Rectal smooth muscle tissue (tissue), 1 donor: ENCODE results near the gene ADAMTSL3.
A peak's percentile ranks its signal among the peaks of the same experiment; 100 is the strongest.

Source experiments
- H3K27ac ChIP-seq: one replicate; pipeline ENCODE4 v1.7.0; 2013; ENCODE audit warnings: low read depth, low read length, inconsistent platforms
- H3K27me3 ChIP-seq: one replicate; pipeline ENCODE4 v1.7.0; 2013; ENCODE audit warnings: low read length; ENCODE audit not compliant: control insufficient read depth, insufficient read depth
- H3K36me3 ChIP-seq: one replicate; pipeline ENCODE4 v1.7.0; 2013; ENCODE audit warnings: low read length; ENCODE audit not compliant: control insufficient read depth, insufficient read depth
- H3K4me1 ChIP-seq: one replicate; pipeline ENCODE4 v1.7.0; 2013; ENCODE audit warnings: low read length; ENCODE audit not compliant: control insufficient read depth, insufficient read depth
- H3K4me3 ChIP-seq: one replicate; pipeline ENCODE4 v1.7.0; 2013; ENCODE audit warnings: low read length
- H3K9ac ChIP-seq: one replicate; pipeline ENCODE4 v1.7.0; 2013; ENCODE audit warnings: low read length

Gene ADAMTSL3

GRCh38 chr15:83830381-83830780, 176.5 kb downstream of the ADAMTSL3 start:
- H3K27ac ChIP-seq, result no peak overlapping the region

GRCh38 chr15:83833569-83833968, 179.6 kb downstream of the ADAMTSL3 start:
- H3K36me3 ChIP-seq, result no peaks in the 10 kb centered on the region
- no peak overlapping the region for H3K4me3 ChIP-seq
- no peaks in the 10 kb centered on the region for H3K4me1 ChIP-seq
- H3K9ac ChIP-seq, result no peak overlapping the region
- no peaks in the 10 kb centered on the region for H3K27me3 ChIP-seq
- H3K27ac ChIP-seq, result no peak overlapping the region

More at GRCh38 chr15:83830381-83830780, 176.5 kb downstream of the ADAMTSL3 start:
- Histone ChIP-seq H3K36me3 (no peaks in the 10 kb centered on the region), H3K4me3 (no peak overlapping the region), H3K9ac (no peak overlapping the region), H3K4me1 (no peaks in the 10 kb centered on the region), H3K27me3 (no peaks in the 10 kb centered on the region)

DNA sequence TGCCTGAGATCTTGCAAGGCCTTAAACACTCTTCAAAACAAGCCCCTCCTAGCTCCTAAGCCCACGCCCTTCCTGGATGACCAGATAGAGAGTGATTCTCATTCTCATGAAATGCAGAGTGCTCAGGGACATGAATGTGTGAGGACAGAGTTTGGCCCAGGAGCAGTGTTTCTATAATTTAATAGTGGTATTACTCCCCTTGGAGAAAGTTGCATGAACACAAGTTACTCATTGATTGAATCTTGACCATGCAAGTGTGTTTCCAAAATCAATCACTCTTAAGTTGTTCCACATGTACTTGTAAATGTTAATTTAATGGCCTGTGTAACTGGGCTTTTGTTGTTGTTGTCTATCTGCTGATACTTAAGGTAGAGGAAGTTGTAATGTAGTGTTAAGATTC, 181.6 kb downstream of the ADAMTSL3 start:
- no peak overlapping the region for H3K4me3 ChIP-seq
- no peaks in the 10 kb centered on the region for H3K27me3 ChIP-seq
- H3K9ac ChIP-seq, result no peak overlapping the region
- no peaks in the 10 kb centered on the region for H3K36me3 ChIP-seq
- H3K27ac ChIP-seq, result no peak overlapping the region
- no peaks in the 10 kb centered on the region for H3K4me1 ChIP-seq

DNA sequence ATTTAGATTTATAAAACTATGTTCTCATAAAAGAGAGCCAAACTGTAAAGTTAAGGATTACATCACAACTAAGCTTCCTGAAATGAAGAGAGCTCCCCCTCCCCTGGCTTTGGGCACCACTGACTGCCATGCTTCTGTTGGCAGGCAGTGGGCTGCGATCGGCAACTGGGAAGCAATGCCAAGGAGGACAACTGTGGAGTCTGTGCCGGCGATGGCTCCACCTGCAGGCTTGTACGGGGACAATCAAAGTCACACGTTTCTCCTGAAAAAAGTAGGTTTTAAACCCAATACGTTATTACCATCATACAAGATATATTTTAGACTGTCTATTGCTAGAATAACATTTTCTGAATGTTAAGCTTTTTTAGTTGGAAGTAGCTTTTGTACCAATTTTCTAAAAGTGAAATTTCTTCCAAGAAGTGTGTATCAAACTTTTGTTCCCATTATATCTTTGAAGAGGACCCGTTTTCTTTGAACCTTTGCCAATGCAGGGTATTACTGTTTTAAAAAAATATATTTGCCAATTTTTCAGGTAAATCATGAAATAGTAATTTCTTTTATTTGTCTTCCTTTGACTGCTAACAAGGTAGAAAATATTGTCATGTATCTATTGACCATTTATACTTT, 184.1 kb downstream of the ADAMTSL3 start:
- Histone ChIP-seq H3K27me3 (no peaks in the 10 kb centered on the region), H3K36me3 (no peaks in the 10 kb centered on the region), H3K27ac (no peak overlapping the region), H3K4me3 (no peak overlapping the region), H3K4me1 (peaks cover 10% of the 10 kb centered on the region), H3K9ac (no peak overlapping the region)

GRCh38 chr15:83838763-83839162, 184.8 kb downstream of the ADAMTSL3 start:
- Histone ChIP-seq H3K4me1 (peaks cover 17% of the 10 kb centered on the region), H3K4me3 (no peak overlapping the region), H3K27ac (no peak overlapping the region), H3K9ac (no peak overlapping the region), H3K27me3 (no peaks in the 10 kb centered on the region), H3K36me3 (no peaks in the 10 kb centered on the region)

GRCh38 chr15:83842281-83842680, 188.4 kb downstream of the ADAMTSL3 start:
- Histone ChIP-seq H3K36me3 (no peaks in the 10 kb centered on the region), H3K27me3 (no peaks in the 10 kb centered on the region), H3K27ac (peak overlapping the region; percentile 68), H3K4me1 (peaks cover 30% of the 10 kb centered on the region), H3K4me3 (no peak overlapping the region), H3K9ac (no peak overlapping the region)

DNA sequence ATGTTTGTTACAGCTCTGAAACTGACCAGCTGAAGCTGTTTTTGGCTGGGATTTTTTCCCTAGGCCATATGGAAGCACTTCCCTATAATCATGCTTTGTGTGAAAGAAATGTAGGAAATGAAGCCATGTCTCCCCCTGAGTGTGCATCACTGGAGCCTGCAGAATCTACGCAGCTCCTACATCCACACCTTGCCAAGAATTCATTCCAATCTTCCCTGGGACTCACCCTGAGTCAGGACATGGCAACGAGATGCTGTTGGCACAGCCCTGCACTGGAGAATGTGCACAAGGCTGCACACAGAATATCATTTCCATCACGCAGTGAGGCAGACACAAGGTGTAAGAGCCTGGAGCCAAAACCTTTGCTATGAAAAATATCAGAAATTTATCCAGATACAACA, 189.5 kb downstream of the ADAMTSL3 start:
- Histone ChIP-seq H3K4me3 (no peak overlapping the region), H3K36me3 (no peaks in the 10 kb centered on the region), H3K27me3 (no peaks in the 10 kb centered on the region), H3K27ac (peak overlapping the region; percentile 68), H3K9ac (no peak overlapping the region), H3K4me1 (peaks cover 31% of the 10 kb centered on the region)

DNA sequence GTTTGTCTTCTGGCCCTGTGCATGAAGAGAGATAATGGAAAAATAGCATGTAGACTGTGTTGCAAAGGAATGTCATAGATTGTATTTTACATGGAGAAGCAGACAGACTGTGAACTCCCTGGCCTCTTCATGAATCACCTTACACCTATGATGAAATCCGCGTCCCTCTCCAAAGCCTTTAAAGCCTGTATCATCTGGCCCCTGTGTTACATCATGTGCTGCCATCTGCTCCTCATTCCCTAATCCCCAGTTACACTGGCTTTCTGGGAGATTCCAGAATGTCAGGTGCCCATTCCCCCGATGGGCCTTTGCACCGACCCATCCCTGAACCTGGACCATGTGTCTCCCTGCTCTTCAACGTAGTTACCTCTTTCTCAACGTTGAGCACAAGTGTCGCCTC, 190.8 kb downstream of the ADAMTSL3 start:
- Histone ChIP-seq H3K27ac (peak overlapping the region; percentile 68), H3K36me3 (no peaks in the 10 kb centered on the region), H3K27me3 (no peaks in the 10 kb centered on the region), H3K9ac (no peak overlapping the region), H3K4me3 (no peak overlapping the region), H3K4me1 (peaks cover 36% of the 10 kb centered on the region)

- Histone ChIP-seq H3K27ac (peak overlapping the region; percentile 56), H3K36me3 (no peaks in the 10 kb centered on the region), H3K4me3 (no peak overlapping the region), H3K27me3 (no peaks in the 10 kb centered on the region), H3K9ac (no peak overlapping the region), H3K4me1 (peaks cover 38% of the 10 kb centered on the region)
Observed at GRCh38 chr15:83845230-83845629, 191.3 kb downstream of the ADAMTSL3 start.

DNA sequence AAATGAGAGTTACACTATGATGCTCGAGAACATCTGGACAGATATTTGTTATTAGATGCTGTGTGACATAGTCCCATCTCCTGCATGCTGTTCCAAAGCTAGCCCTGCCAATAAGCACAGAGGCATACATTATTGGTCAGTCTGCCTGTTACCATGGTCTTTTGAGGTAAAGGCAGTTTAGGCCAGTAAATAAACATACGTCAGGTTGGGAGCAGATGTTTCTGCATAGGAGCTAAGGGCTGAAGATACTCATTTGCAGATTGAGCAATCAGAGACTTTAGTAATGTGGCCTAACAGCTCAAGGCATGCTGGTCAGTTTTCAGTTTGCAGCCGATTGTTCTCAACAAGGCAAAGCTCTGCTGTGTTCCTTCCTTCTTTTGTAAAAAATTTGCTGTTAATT, 192.9 kb downstream of the ADAMTSL3 start:
- no peaks in the 10 kb centered on the region for H3K36me3 ChIP-seq
- no peak overlapping the region for H3K9ac ChIP-seq
- no peaks in the 10 kb centered on the region for H3K27me3 ChIP-seq
- peaks cover 41% of the 10 kb centered on the region for H3K4me1 ChIP-seq
- no peak overlapping the region for H3K4me3 ChIP-seq
- peak overlapping the region; percentile 26 for H3K27ac ChIP-seq

DNA sequence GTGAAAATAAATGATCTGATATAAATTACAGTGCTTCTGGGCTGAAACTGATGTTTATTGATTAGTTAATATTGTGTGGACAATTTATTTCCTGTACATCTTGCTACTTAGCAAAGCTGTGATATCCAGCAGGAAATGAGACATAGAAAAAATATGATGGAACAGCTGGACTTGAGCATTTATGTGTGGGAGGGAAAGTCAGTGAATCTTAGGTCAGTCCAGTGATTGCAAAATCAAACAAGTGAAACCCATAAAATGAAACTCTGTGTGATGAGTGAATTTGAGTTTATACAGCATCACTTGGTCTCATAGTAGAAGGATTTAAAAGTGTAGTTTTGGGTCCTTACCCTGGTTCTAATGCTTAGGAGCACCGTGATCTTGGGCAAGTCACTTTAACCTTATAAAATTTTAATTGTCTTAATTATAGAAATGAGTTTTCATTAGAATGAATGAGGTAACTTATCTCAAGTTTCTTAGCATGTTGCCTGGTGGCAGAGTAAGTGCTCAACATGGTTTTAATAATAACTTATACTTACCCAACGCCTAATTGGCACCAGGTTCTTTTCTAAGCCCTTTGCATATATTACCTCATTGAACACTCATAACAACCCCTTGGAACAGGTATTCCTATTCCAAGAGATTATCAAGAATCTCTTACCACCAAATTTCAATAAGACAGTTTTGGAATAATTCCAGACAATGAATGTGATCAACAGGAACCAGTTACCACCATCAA, 194.6 kb downstream of the ADAMTSL3 start:
- no peaks in the 10 kb centered on the region for H3K36me3 ChIP-seq
- no peak overlapping the region for H3K4me3 ChIP-seq
- no peak overlapping the region for H3K9ac ChIP-seq
- H3K27me3 ChIP-seq, result no peaks in the 10 kb centered on the region
- no peak overlapping the region for H3K27ac ChIP-seq
- H3K4me1 ChIP-seq, result peaks cover 27% of the 10 kb centered on the region

- Histone ChIP-seq H3K27ac (no peak overlapping the region), H3K27me3 (no peaks in the 10 kb centered on the region), H3K4me1 (peaks cover 14% of the 10 kb centered on the region), H3K9ac (no peak overlapping the region), H3K4me3 (no peak overlapping the region), H3K36me3 (no peaks in the 10 kb centered on the region)
Observed at GRCh38 chr15:83850015-83850414, 196.1 kb downstream of the ADAMTSL3 start.
